ENCODE data around the gene TCP1.
A peak's percentile ranks its signal among the peaks of the same experiment; 100 is the strongest.

Gene TCP1

DNA sequence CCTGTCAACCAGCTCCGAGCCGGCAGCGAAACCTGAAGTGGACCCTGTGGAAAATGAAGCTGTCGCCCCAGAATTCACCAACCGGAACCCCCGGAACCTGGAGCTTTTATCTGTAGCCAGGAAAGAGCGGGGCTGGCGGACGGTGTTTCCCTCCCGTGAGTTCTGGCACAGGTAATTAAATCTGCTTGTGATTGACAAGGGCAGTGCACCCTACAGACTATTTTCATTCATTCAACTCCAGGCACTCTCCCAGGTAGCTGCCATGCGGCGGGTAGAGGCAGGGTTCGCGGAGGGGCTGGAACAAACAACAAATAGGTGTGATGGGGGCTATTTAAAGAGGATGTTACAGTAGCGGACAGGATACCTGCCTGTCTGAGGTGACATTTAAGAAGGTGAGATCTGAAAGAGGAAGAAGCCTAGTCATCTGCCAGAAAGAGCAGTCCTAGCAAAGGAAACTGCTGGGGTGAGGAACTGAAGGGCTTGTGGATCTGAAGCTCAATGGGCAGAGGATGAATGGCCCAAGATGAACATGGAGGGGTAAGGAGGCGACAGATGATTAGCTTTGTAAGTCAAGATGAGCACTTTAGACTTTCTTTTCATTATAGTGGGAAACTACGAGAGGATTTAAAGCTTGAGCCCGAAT, 1.7 kb upstream of the TCP1 start:
- Histone ChIP-seq H3K27me3 (replicated peaks; ENCODE audit: control insufficient read depth, insufficient read depth, low read length) (no peaks in the 10 kb centered on the region), H3K4me3 (replicated peaks; ENCODE audit: low read depth, low read length) (peak overlapping the region; percentile 99), H3K36me3 (ENCODE audit: control insufficient read depth, insufficient read depth, low read length) (peaks cover 6% of the 10 kb centered on the region)
- TF ChIP-seq, protein P1, sequence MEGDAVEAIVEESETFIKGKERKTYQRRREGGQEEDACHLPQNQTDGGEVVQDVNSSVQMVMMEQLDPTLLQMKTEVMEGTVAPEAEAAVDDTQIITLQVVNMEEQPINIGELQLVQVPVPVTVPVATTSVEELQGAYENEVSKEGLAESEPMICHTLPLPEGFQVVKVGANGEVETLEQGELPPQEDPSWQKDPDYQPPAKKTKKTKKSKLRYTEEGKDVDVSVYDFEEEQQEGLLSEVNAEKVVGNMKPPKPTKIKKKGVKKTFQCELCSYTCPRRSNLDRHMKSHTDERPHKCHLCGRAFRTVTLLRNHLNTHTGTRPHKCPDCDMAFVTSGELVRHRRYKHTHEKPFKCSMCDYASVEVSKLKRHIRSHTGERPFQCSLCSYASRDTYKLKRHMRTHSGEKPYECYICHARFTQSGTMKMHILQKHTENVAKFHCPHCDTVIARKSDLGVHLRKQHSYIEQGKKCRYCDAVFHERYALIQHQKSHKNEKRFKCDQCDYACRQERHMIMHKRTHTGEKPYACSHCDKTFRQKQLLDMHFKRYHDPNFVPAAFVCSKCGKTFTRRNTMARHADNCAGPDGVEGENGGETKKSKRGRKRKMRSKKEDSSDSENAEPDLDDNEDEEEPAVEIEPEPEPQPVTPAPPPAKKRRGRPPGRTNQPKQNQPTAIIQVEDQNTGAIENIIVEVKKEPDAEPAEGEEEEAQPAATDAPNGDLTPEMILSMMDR (IDR thresholded peaks at IDR 0.05; ENCODE audit: insufficient read depth, low read length, poor library complexity, severe bottlenecking): no peak
- DNase-seq (ENCODE audit: extremely low read depth, insufficient read length): peak; percentile 36

DNA sequence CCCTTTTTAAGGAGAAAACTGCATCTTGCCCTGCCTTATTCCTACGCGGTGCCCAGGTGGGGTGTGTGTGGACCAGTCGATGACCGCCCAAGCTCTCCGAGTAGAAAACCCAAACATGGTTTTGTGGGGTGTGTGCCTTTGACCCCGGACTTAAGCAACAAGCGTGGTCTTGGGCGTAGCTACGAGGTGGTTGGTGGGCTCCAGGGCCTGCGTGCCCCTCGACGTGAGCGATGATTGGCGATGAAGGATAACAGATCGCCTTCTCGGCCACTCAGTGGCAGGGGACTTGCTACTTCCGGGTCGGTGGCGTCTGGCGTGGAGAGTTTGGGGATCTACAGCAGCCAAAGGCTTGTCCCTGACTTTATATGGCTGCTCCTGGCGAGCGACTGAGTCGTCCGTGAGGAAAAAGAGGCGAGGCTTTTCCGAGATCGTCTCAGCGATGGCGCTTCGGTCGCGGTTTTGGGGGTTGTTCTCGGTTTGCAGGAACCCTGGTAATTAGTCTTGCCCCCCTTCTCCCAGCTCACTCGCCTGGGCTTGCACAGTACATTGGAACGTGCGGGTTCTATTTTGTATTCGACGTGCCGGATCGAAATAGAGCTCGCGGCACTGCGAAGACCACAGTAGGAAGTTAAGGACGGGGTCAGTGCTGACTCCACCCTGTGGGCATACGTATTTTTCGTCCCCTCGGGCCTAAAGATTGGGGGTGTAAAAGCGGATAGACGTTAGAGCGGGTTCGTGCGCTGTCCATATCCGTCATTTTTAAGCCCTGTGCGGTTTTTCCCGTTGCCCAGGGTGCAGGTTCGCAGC, 950 bp upstream of the TCP1 start, which contains the start of gene MRPL18:
Gene MRPL18, plus strand, starts transcription at position 319 of the 807 bp plus-strand sequence. Its CDS starts 121 bp downstream, at position 440.
- H3K27me3 ChIP-seq (replicated peaks; ENCODE audit: control insufficient read depth, insufficient read depth, low read length): no peaks in the 10 kb centered on the region
- H3K4me3 ChIP-seq (replicated peaks; ENCODE audit: low read depth, low read length): peak within 1 kb of the TSS; percentile 99
- DNase-seq (ENCODE audit: extremely low read depth, insufficient read length): peak; percentile 95
- TF ChIP-seq, protein P1 (IDR thresholded peaks at IDR 0.05; ENCODE audit: insufficient read depth, low read length, poor library complexity, severe bottlenecking): no peak
- H3K36me3 ChIP-seq (ENCODE audit: control insufficient read depth, insufficient read depth, low read length): peaks cover 4% of the 10 kb centered on the region

DNA sequence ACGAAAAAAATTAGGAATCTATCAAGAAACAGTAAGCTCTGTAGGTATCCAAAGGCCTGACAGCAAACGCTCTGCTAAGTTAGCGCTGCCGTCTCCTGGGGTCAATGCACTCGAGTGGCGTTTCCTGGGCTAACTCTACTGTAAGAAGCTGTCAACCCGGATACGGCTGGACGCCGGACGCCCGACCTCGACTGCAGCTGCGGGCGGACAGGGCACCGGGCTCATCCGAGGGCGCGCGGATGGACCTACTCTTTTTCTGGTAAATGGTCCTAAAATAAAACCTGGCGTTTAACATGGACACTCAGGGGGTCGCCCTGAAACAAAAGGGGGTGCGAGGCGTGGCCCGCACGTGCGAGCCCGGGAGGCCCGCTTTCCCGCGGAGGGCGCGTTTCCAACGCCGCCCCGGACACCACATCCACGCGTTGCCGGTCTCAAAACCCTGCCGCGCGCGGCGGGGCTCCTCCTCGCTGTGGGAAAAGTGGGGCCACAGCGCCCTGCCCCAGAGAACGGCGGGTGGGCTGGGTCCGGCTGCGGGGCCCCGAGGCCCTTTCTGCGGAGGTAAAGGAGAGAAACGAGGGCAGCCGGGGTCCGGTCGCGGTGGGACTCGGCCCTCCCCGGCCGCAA, 537 bp downstream of the TCP1 start:
- peak; percentile 64 for DNase-seq (ENCODE audit: extremely low read depth, insufficient read length)
- Histone ChIP-seq H3K4me3 (replicated peaks; ENCODE audit: low read depth, low read length) (peak overlapping the region; percentile 99), H3K27me3 (replicated peaks; ENCODE audit: control insufficient read depth, insufficient read depth, low read length) (no peaks in the 10 kb centered on the region), H3K36me3 (ENCODE audit: control insufficient read depth, insufficient read depth, low read length) (peaks cover 4% of the 10 kb centered on the region)
- TF ChIP-seq, protein P1 (IDR thresholded peaks at IDR 0.05; ENCODE audit: insufficient read depth, low read length, poor library complexity, severe bottlenecking): no peak

DNA sequence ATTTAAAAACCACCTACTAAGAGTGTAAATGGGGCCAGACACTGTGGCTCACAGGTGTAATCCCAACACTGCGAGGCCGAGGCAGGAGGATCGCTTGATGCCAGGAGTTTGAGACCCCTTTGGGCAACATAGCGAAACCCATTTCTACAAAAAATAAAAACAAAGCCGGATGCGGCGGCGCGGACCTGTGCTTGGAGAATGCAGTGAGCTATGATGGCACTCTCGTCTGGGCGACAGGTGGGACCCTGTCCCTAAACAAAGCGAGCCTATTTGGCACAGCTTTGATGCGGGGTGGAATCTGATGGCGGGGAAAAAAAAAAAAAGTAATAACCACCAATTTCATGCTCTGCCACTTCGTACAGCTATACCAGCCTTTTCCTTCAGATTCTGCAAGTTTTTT, 1.1 kb downstream of the TCP1 start:
- TF ChIP-seq, protein P1 (IDR thresholded peaks at IDR 0.05; ENCODE audit: insufficient read depth, low read length, poor library complexity, severe bottlenecking): no peak
- DNase-seq (ENCODE audit: extremely low read depth, insufficient read length): no peak
- peaks cover 6% of the 10 kb centered on the region for H3K36me3 ChIP-seq (ENCODE audit: control insufficient read depth, insufficient read depth, low read length)
- no peaks in the 10 kb centered on the region for H3K27me3 ChIP-seq (replicated peaks; ENCODE audit: control insufficient read depth, insufficient read depth, low read length)
- peak overlapping the region; percentile 99 for H3K4me3 ChIP-seq (replicated peaks; ENCODE audit: low read depth, low read length)

DNA sequence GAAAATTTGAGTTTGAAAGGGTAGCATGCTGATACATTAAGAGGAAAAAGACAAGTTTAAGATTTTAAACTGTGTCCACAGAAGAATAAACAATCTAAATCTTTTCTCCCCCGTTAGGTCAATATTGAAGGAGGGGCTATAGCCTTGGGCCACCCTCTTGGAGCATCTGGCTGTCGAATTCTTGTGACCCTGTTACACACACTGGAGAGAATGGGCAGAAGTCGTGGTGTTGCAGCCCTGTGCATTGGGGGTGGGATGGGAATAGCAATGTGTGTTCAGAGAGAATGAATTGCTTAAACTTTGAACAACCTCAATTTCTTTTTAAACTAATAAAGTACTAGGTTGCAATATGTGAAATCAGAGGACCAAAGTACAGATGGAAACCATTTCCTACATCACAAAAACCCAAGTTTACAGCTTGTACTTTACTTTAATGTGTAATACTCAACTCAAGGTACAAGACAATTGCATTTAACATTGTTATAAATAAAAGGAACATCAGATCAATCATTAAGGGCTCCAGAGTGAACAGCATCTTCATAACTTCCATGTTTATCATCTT, 10.8 kb downstream of the TCP1 start:
- no peak for DNase-seq (ENCODE audit: extremely low read depth, insufficient read length)
- no peaks in the 10 kb centered on the region for H3K27me3 ChIP-seq (replicated peaks; ENCODE audit: control insufficient read depth, insufficient read depth, low read length)
- H3K36me3 ChIP-seq (ENCODE audit: control insufficient read depth, insufficient read depth, low read length): peaks cover 27% of the 10 kb centered on the region
- H3K4me3 ChIP-seq (replicated peaks; ENCODE audit: low read depth, low read length): no peak overlapping the region
- TF ChIP-seq, protein P1 (IDR thresholded peaks at IDR 0.05; ENCODE audit: insufficient read depth, low read length, poor library complexity, severe bottlenecking): no peak

All from GM06990 (cell line).